ENCODE results near the gene REEP5. TPM values are rescaled to one million over a fixed set of nuclear protein-coding genes. Genes with fewer than 3 reads are reported as not detected.

The REEP5 gene
- total and polyA plus RNA-seq, 2 of the 13 experiments (the other 11 are each of a cell fraction or from before 2014, with no cell fraction given) = 49.4 to 239 TPM

DNA sequence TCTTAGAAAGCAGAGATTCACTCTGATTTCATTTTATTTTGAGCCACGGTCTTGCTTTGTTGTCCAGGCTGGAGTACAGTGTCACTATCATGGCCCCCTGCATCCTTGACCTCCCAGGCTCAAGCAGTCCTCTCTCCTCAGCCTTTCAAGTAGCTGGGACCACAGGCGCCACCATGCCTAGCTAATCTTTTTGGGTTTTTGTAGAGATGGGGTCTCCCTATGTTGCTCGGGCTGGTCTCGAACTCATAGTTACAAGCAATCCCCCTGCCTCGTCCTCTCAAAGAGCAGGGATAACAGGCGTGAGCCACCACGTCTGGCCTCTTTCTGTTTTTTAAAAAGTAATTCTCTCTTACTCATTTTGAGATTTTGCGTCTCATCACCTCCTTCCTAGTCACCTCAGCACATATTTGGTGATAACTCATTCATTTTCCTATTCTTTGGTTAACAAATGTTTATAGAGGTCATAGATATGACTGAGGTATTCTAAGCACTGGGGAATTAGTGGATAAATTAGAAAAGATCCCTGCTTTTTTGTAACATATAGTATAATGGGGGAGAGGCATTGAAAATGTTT is 43.8 kb upstream of the REEP5 start:
- in situ Hi-C loops (cut with HindIII; ENCODE audit: extremely low pct_ligation_motif_present, low pct_unique_long_range_greater_than_20kb) = no loop called here
- DNase-seq (ENCODE audit: low spot score) (no peak), ATAC-seq (no peak), FAIRE-seq (no peak)
- no peak overlapping the region for H3K4me3 ChIP-seq (replicated peaks in 1 of 3; ENCODE audit: insufficient read depth in 1 of 3, low read depth in 2 of 3, low read length in 3 of 3)
- intact Hi-C loops (cut with micrococcal nuclease; ENCODE audit: unreplicated experiment) = loop anchor here (10.0 kb wide), 1 partner anchor 801 kb away; no protein-coding TSS in a partner anchor
- ChIA-PET CTCF (ENCODE audit: low intra/inter-chr PET ratio, low total read pairs) (no interaction called here), POLR2A (interaction anchor here (0.8 kb wide), 1 partner anchor 10 kb away, joined by 3 read pairs; no protein-coding TSS in a partner anchor)
- no peak overlapping the region for H3K27ac ChIP-seq (ENCODE audit: extremely low read length, insufficient read depth, low read length)
- WGBS (ENCODE audit: low lambda C conversion rate) = 94% methylated on average over 7 of the region's 8 CpGs
- H3K4me1 ChIP-seq (ENCODE audit: insufficient read depth, low read length) = peaks cover 62% of the 10 kb centered on the region
- H3K4me2 ChIP-seq (ENCODE audit: low read depth, low read length) = no peak overlapping the region
- no peak overlapping the region for H3K9ac ChIP-seq (ENCODE audit: insufficient read depth, low read depth, low read length)
- H3K79me2 ChIP-seq (ENCODE audit: insufficient read depth, low read length) = no peaks in the 10 kb centered on the region
- no peak overlapping the region for H2AFZ ChIP-seq (ENCODE audit: low read length)
- no peaks in the 10 kb centered on the region for H4K20me1 ChIP-seq (ENCODE audit: insufficient read depth, low read length)
- BruUV-seq (replicated peaks) = no TSS peak
- H3K27me3 ChIP-seq (ENCODE audit: control insufficient read depth in 1 of 2, insufficient read depth in 2 of 2, low read length in 2 of 2) = no peaks in the 10 kb centered on the region
- H3K36me3 ChIP-seq (replicated peaks in 1 of 2; ENCODE audit: control insufficient read depth in 1 of 2, insufficient read depth in 2 of 2, low read length in 2 of 2) = no peaks in the 10 kb centered on the region
- no peaks in the 10 kb centered on the region for H3K9me3 ChIP-seq (ENCODE audit: low read length)
- TF ChIP-seq, protein P1, sequence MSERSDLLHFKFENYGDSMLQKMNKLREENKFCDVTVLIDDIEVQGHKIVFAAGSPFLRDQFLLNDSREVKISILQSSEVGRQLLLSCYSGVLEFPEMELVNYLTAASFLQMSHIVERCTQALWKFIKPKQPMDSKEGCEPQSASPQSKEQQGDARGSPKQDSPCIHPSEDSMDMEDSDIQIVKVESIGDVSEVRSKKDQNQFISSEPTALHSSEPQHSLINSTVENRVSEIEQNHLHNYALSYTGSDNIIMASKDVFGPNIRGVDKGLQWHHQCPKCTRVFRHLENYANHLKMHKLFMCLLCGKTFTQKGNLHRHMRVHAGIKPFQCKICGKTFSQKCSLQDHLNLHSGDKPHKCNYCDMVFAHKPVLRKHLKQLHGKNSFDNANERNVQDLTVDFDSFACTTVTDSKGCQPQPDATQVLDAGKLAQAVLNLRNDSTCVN (CRISPR knock-in tag; IDR thresholded peaks at IDR 0.05; ENCODE audit: borderline replicate concordance) = no peak
- TF ChIP-seq MTF1 (CRISPR knock-in tag; IDR thresholded peaks at IDR 0.05) (no peak), NFE2 (CRISPR knock-in tag; IDR thresholded peaks at IDR 0.05) (no peak), ATF7 (IDR thresholded peaks at IDR 0.05) (no peak), ATF7 (CRISPR knock-in tag; IDR thresholded peaks at IDR 0.05) (no peak), HNRNPUL1 (IDR thresholded peaks at IDR 0.05; ENCODE audit: low read depth, low read length) (no peak), ZNF891 (CRISPR knock-in tag; IDR thresholded peaks at IDR 0.05) (no peak), ZNF670 (CRISPR knock-in tag; IDR thresholded peaks at IDR 0.05; ENCODE audit: borderline replicate concordance) (no peak), SIX1 (CRISPR knock-in tag; IDR thresholded peaks at IDR 0.05; ENCODE audit: borderline replicate concordance) (no peak), CCDC6 (CRISPR knock-in tag; IDR thresholded peaks at IDR 0.05) (no peak), ZNF33B (CRISPR knock-in tag; IDR thresholded peaks at IDR 0.05) (no peak), ZFAT (CRISPR knock-in tag; conservative IDR thresholded peaks at IDR 0.05) (no peak), MEIS2 (CRISPR knock-in tag; IDR thresholded peaks at IDR 0.05) (no peak)
- TF ChIP-seq, protein P2, sequence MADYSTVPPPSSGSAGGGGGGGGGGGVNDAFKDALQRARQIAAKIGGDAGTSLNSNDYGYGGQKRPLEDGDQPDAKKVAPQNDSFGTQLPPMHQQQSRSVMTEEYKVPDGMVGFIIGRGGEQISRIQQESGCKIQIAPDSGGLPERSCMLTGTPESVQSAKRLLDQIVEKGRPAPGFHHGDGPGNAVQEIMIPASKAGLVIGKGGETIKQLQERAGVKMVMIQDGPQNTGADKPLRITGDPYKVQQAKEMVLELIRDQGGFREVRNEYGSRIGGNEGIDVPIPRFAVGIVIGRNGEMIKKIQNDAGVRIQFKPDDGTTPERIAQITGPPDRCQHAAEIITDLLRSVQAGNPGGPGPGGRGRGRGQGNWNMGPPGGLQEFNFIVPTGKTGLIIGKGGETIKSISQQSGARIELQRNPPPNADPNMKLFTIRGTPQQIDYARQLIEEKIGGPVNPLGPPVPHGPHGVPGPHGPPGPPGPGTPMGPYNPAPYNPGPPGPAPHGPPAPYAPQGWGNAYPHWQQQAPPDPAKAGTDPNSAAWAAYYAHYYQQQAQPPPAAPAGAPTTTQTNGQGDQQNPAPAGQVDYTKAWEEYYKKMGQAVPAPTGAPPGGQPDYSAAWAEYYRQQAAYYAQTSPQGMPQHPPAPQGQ (CRISPR knock-in tag; IDR thresholded peaks at IDR 0.05; ENCODE audit: borderline replicate concordance) = no peak
- TF ChIP-seq, protein P3, sequence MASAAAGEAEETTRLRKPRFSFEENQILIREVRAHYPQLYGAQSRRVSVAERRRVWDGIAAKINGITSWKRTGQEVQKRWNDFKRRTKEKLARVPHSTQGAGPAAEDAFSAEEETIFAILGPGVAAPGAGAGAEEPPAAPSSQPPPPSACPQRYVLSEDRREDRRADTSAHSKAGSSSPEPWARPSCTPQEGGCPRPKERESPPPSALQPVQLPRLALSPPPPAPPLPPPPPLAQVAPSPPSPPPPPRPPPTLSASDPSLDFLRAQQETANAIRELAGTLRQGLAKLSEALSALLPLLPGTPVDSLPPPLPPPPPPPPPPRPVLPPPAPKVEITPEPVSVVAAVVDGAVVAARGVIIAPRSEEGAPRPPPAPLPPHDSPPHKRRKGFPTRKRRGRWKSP (CRISPR knock-in tag; IDR thresholded peaks at IDR 0.05) = no peak
- TF ChIP-seq, protein P4, sequence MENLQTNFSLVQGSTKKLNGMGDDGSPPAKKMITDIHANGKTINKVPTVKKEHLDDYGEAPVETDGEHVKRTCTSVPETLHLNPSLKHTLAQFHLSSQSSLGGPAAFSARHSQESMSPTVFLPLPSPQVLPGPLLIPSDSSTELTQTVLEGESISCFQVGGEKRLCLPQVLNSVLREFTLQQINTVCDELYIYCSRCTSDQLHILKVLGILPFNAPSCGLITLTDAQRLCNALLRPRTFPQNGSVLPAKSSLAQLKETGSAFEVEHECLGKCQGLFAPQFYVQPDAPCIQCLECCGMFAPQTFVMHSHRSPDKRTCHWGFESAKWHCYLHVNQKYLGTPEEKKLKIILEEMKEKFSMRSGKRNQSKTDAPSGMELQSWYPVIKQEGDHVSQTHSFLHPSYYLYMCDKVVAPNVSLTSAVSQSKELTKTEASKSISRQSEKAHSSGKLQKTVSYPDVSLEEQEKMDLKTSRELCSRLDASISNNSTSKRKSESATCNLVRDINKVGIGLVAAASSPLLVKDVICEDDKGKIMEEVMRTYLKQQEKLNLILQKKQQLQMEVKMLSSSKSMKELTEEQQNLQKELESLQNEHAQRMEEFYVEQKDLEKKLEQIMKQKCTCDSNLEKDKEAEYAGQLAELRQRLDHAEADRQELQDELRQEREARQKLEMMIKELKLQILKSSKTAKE (CRISPR knock-in tag; IDR thresholded peaks at IDR 0.05; ENCODE audit: borderline replicate concordance) = no peak
- TF ChIP-seq, protein P5, sequence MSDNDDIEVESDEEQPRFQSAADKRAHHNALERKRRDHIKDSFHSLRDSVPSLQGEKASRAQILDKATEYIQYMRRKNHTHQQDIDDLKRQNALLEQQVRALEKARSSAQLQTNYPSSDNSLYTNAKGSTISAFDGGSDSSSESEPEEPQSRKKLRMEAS (IDR thresholded peaks at IDR 0.05) = no peak
